Tibial nerve (tissue), 4 donors: ENCODE results near the gene UBE2E2.

Experiments used
- CTCF ChIP-seq, 5 experiments: fragments of 200-600 bp in 3 of 5; fragments of 450-650 bp in 2 of 5; sonication (generic) in 3 of 5; IDR thresholded peaks; one replicate each; pipeline ENCODE4 v1.5.1; 2016 to 2019; ENCODE audit warnings: antibody characterized with exemption in 5 of 5, mild to moderate bottlenecking in 3 of 5, moderate library complexity in 2 of 5
- EP300 ChIP-seq, 2 donors: sonication (generic); formaldehyde crosslinking; IDR thresholded peaks; one replicate each; pipeline ENCODE4 v1.6.1; 2017; ENCODE audit warnings: antibody characterized with exemption in 2 of 2, mild to moderate bottlenecking in 1 of 2
- POLR2A ChIP-seq, 2 donors: fragments of 450-650 bp; IDR thresholded peaks; one replicate each; pipeline ENCODE4 v1.6.1; 2017; ENCODE audit warnings: antibody characterized with exemption in 2 of 2, mild to moderate bottlenecking in 2 of 2, moderate library complexity in 2 of 2

GRCh38 chr3:23552506-23552905 is 349.4 kb downstream of the UBE2E2 start:
- TF ChIP-seq CTCF (IDR thresholded peaks at IDR 0.05) = no peak
- no peak for TF ChIP-seq POLR2A (IDR thresholded peaks at IDR 0.05)
- no peak for TF ChIP-seq EP300 (IDR thresholded peaks at IDR 0.05)
